H1 (cell line): ENCODE results near the gene GALNT18. TPM values are rescaled to one million over a fixed set of nuclear protein-coding genes. Genes with fewer than 3 reads are reported as not detected.

ENCODE experiments used
- SIX5 ChIP-seq: IDR thresholded peaks from 2 replicates; pipeline ENCODE4 v1.6.1; 2011; ENCODE audit warnings: mild to moderate bottlenecking, low read depth, low read length
- YY1 ChIP-seq: IDR thresholded peaks from 2 replicates; pipeline ENCODE4 v1.6.1; 2011; ENCODE audit warnings: low read depth, mild to moderate bottlenecking, low read length
- polyA plus RNA-seq, 7 experiments: library from polyadenylated mRNA; depleted of rRNA in 3 of 7; stranded (reverse) in 5 of 7; unstranded in 2 of 7; fragments of >200 nt in 5 of 7; fragments of 200-250 nt in 2 of 7; gene quantifications; 1 replicate in 5 of 7; 2 replicates in 1 of 7; 4 replicates in 1 of 7; pipeline versions ENCODE4 v1.2.1 to v1.2.3, GENCODE V29; 2011 to 2013; ENCODE audit warnings: missing spikeins in 2 of 7, mixed read lengths in 2 of 7
- total RNA-seq: library from RNA; stranded (reverse); fragmentation: NEBNext Ultra II Directional; extraction: Animal tissue kit (Norgen Biotek cat#: 25700); gene quantifications from 2 replicates; pipeline ENCODE4 v1.2.1, GENCODE V29; 2021

The GALNT18 gene
- total and polyA plus RNA-seq, 2 of the 8 experiments (the other 6 are each of a cell fraction or from before 2014, with no cell fraction given), result 6.0 to 9.4 TPM

- TF ChIP-seq YY1 (0 out of 2 replicates have a peak, but pooled peaks have one; percentile 3), SIX5 (no peak)
Observed at GRCh38 chr11:11621573-11622339, at the start of gene GALNT18 (continued).
